Astrocyte of the cerebellum (primary cell): Measurements from ENCODE around the gene ERF.

ENCODE experiments used
- DNase-seq: peaks from one replicate; pipeline ENCODE4 v3.0.0-alpha.2; 2011; ENCODE audit warnings: low read depth
- H3K4me3 ChIP-seq: 2 replicates; pipeline ENCODE4 v1.5.1; 2011; ENCODE audit warnings: mild to moderate bottlenecking, low read depth, low read length, moderate library complexity
- in situ Hi-C: cut with HindIII; loops from 2 replicates; pipeline ENCODE4 v1.10.0; 2017; ENCODE audit warnings: low sequenced_read_pairs
- TF ChIP-seq, protein P1 (sequence below): IDR thresholded peaks from 2 replicates; pipeline ENCODE4 v1.5.1; 2012; ENCODE audit warnings: low read length, low read depth, moderate library complexity, mild to moderate bottlenecking; ENCODE audit errors: missing control alignments

Gene ERF

DNA sequence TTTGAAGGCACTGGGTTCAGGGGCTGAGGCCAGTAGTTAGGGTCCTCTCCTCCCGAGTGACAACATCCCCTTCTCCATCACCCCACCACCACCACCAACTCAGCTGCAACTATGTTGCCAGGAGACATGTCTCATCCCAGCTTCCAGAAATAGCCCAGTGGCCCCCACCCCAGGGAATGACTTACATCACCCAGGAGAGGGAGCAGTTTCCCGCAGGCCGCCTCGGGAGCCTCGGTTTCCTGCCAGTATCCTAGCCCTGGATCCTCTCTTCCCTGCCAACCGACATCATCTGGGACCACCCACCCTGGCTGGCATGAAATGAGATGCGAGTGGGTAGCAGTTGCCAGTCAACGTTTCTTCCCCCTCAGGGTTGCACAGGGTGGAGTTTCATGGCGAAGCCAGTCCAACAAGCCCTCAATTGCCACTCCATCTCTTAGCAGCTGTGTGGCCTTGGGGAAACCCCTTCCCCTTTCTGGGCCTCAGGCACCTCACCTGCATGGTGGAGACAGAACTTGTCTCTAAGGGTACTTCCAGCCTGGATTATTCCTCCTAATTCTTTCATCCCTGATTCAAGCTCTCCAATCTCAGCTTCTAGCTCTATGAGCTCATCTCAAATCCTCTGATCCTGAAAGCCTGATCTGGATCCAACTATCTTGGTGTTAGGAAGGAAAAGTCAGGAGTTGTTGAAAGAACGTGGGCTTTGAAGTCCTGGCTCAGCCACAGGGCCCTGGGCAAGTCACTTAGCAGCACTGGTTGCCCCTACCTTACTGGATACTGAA, 8.6 kb downstream of the ERF start:
- TF ChIP-seq, protein P1, sequence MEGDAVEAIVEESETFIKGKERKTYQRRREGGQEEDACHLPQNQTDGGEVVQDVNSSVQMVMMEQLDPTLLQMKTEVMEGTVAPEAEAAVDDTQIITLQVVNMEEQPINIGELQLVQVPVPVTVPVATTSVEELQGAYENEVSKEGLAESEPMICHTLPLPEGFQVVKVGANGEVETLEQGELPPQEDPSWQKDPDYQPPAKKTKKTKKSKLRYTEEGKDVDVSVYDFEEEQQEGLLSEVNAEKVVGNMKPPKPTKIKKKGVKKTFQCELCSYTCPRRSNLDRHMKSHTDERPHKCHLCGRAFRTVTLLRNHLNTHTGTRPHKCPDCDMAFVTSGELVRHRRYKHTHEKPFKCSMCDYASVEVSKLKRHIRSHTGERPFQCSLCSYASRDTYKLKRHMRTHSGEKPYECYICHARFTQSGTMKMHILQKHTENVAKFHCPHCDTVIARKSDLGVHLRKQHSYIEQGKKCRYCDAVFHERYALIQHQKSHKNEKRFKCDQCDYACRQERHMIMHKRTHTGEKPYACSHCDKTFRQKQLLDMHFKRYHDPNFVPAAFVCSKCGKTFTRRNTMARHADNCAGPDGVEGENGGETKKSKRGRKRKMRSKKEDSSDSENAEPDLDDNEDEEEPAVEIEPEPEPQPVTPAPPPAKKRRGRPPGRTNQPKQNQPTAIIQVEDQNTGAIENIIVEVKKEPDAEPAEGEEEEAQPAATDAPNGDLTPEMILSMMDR = peak; percentile 74
- no peak overlapping the region for H3K4me3 ChIP-seq
- DNase-seq = peak; percentile 48
- in situ Hi-C loops = no loop called here

DNA sequence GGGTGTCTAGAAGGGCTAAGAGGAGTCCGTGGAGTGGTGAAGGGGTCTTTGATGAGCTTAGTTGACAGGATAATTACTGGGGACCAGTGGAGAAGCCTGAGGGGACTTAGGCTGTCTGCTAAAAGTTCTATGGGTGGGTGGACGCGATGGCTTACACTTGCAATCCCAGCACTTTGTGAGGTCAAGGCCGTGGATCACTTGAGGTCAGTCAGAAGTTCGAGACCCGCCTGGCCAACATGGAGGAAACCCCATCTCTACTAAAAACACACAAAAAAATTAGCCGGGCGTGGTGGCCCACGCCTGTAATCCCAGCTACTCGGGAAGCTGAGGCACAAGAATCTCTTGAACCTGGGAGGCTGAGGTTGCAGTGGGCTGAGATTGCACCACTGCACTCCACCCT, 9.7 kb downstream of the ERF start:
- in situ Hi-C loops = no loop called here
- TF ChIP-seq, protein P1 = no peak
- no peak overlapping the region for H3K4me3 ChIP-seq
- no peak for DNase-seq

DNA sequence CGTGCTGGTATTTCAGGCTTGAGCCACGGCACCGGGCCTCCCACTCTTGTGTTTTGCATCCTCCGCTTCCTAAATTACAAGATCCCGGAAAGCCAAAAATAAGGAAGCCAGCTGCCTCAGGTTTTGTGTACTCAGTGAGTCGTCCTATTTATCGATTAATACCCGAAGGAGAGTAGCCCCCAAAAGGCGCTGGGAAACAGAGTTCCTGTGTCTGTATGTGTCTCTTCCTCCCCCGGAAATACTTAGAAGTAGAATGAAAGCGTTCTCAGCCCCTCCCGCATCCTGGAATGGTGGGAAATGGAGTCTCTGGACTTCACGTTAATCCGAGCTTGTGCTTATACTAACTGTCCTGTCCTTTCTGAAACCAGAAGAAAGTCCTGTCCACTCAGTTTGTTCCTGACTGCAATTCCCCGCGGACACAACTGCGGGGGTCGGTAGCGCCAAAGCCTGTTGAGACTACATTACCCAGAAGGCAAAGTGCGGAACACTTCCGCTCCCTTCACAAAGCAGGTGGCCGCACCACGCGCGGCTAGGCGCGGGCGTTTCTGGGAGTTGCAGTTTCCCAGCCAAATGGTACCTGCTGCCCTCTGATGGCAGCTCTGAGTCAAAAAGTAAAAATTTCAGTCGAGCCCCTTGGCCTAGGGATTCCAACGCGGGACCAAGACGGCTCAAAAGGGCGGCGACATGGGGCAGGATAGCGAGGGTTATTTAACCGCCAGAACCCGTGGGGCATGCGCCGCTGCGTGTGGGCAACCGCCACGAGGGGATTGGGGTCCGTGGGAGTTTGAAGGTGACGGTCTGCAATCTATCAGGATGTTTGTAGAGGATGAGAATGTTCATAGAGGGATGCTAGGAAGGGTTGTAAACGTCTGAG, 10.3 kb downstream of the ERF start:
- peak; percentile 86 for DNase-seq
- in situ Hi-C loops = no loop called here
- H3K4me3 ChIP-seq = peak overlapping the region; percentile 71
- TF ChIP-seq, protein P1 = peak; percentile 71

DNA sequence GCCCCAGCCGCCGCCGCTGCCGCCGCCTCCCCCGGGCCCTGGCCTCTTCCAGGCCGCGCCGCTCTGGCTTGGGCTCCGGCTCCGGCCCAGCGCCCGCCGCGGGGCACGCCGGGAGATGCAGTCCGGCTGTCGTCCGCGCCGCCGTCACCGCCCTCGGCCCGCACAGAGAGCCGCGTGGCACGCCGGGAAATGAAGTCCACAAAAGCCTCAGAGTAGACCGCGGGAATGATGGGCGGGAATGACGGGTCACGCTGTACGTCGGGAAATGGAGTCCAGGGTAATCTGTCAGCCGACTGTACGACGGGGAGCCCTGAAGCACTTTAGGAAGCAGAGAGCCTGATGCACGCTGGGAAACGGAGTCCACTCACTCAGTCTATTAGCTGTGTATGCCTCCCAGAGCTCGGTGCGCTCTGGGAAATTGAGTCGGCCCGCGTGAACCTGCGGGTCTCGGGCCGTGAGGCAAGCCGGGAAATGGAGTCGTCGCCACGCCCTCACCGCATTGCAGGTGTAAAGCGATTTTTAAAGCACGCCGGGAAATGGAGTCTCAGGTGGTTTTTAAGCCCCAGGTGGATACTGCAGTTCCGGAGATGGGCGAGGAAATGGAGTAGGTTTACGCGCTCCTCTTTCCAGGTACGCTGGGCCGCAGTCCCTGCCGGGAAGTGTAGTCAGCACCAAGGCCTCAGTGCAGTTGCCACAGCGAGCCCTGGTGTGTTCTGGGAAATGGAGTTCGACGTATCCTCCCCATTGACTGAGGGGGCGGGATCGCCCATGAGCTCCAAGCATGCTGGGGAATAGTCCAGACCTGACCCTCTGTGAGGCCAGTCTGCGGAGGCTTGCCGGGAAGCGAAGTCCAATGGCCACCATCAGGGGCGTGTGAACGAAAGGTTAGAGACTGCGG, 12.2 kb downstream of the ERF start, which contains the start of gene GSK3A:
TSS of gene GSK3A (minus strand) at position 91 of the 898 bp plus-strand sequence. CDS start 137 bp downstream, outside the sequence.
- peak within 1 kb of the TSS; percentile 71 for H3K4me3 ChIP-seq
- in situ Hi-C loops = no loop called here
- TF ChIP-seq, protein P1 = no peak
- DNase-seq = peak; percentile 99

DNA sequence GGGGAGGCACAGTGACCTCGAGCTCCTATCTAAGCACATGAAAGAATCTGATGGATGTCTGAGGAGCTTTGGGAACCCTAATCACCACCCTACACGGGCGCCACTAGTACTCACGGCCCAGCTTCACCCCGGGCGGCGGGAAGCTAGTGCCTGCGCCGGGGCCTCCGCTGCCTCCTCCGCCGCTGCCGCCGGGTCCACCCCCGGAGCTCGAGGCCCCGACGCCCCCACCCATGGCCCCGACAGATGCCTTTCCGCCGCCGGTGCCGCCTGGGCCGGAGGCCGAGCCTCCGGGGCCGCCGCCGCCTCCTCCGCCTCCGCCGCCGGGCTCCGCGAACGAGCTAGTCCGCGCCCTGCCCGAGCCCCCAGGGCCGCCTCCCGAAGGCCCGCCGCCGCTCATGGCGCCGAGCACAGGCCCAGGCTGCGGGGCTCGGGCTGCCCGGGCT, 12.8 kb downstream of the ERF start:
- in situ Hi-C loops = no loop called here
- TF ChIP-seq, protein P1 = no peak
- peak overlapping the region; percentile 71 for H3K4me3 ChIP-seq
- DNase-seq = no peak

DNA sequence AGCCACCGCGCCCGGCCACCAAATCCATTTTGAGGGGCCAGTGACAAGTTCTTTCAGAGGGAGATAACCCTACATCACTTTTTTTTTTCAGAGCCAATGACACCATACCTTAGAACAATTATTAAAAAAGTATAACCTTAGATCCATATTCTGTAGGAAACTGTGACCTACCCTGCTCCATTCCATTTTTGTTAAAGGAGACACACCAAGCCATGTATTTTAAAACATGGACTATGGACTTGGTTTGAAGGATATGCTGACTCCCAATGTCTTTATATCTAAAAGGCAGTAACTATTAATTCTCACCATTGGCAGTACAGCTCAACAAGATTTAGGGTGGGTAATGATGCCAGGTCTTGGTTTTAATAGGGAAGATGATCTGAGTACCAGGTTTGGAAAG, 13.6 kb downstream of the ERF start:
- TF ChIP-seq, protein P1 = no peak
- no peak for DNase-seq
- in situ Hi-C loops = no loop called here

More for the DNA sequence above, 13.6 kb downstream of the ERF start:
- peak overlapping the region; percentile 71 for H3K4me3 ChIP-seq
